Measurements from ENCODE around the gene CHD9.

CHD9 gene

GRCh38 chr16:53081686-53082407 lies 27.1 kb downstream of the CHD9 start:
- Histone ChIP-seq H3K9me3 (ENCODE audit: control insufficient read depth, insufficient read depth, low read length) (no peaks in the 10 kb centered on the region), H3K4me1 (ENCODE audit: control insufficient read depth, insufficient read depth, low read length) (peaks cover 41% of the 10 kb centered on the region), H3K9ac (ENCODE audit: low read depth, low read length) (no peak overlapping the region), H3K4me3 (ENCODE audit: low read depth, low read length) (no peak overlapping the region), H3K27me3 (ENCODE audit: control insufficient read depth, insufficient read depth, low read length) (no peaks in the 10 kb centered on the region), H3K36me3 (ENCODE audit: control insufficient read depth, insufficient read depth, low read length) (no peaks in the 10 kb centered on the region)

- H3K27me3 ChIP-seq (ENCODE audit: control insufficient read depth, insufficient read depth, low read length), result no peaks in the 10 kb centered on the region
- no peak overlapping the region for H3K4me3 ChIP-seq (ENCODE audit: low read depth, low read length)
- H3K9me3 ChIP-seq (ENCODE audit: control insufficient read depth, insufficient read depth, low read length), result no peaks in the 10 kb centered on the region
- H3K4me1 ChIP-seq (ENCODE audit: control insufficient read depth, insufficient read depth, low read length), result peaks cover 45% of the 10 kb centered on the region
- H3K9ac ChIP-seq (ENCODE audit: low read depth, low read length), result no peak overlapping the region
- no peaks in the 10 kb centered on the region for H3K36me3 ChIP-seq (ENCODE audit: control insufficient read depth, insufficient read depth, low read length)
Measured at GRCh38 chr16:53082509-53082908, 27.7 kb downstream of the CHD9 start.

- peaks cover 45% of the 10 kb centered on the region for H3K4me1 ChIP-seq (ENCODE audit: control insufficient read depth, insufficient read depth, low read length)
Measured at GRCh38 chr16:53083119-53083518, 28.3 kb downstream of the CHD9 start.

DNA sequence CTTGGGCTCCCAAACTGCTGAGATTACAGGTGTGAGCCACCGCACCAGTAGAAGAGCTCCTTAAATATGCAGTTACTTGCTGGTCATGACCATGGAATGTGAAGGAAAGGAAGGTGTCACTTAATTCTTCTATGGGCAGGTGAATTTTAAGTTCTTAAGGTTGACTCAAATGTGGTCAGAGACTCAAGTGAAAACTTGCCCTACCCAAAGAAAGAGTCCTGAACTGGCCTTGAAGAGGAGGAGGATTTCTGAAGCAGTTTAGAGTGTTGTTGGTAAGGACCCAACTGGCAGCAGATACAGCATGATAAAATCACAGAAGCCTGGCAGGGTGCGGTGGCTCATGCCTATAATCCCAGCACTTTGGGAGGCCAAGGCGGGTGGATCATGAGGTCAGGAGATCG lies 29.4 kb downstream of the CHD9 start:
- H3K36me3 ChIP-seq (ENCODE audit: control insufficient read depth, insufficient read depth, low read length), result no peaks in the 10 kb centered on the region
- H3K4me1 ChIP-seq (ENCODE audit: control insufficient read depth, insufficient read depth, low read length), result peaks cover 43% of the 10 kb centered on the region
- no peak overlapping the region for H3K9ac ChIP-seq (ENCODE audit: low read depth, low read length)
- no peak overlapping the region for H3K4me3 ChIP-seq (ENCODE audit: low read depth, low read length)
- H3K27me3 ChIP-seq (ENCODE audit: control insufficient read depth, insufficient read depth, low read length), result no peaks in the 10 kb centered on the region
- no peaks in the 10 kb centered on the region for H3K9me3 ChIP-seq (ENCODE audit: control insufficient read depth, insufficient read depth, low read length)

More at GRCh38 chr16:53083119-53083518, 28.3 kb downstream of the CHD9 start:
- Histone ChIP-seq H3K27me3 (ENCODE audit: control insufficient read depth, insufficient read depth, low read length) (no peaks in the 10 kb centered on the region), H3K9me3 (ENCODE audit: control insufficient read depth, insufficient read depth, low read length) (no peaks in the 10 kb centered on the region), H3K36me3 (ENCODE audit: control insufficient read depth, insufficient read depth, low read length) (no peaks in the 10 kb centered on the region), H3K9ac (ENCODE audit: low read depth, low read length) (no peak overlapping the region), H3K4me3 (ENCODE audit: low read depth, low read length) (no peak overlapping the region)

DNA sequence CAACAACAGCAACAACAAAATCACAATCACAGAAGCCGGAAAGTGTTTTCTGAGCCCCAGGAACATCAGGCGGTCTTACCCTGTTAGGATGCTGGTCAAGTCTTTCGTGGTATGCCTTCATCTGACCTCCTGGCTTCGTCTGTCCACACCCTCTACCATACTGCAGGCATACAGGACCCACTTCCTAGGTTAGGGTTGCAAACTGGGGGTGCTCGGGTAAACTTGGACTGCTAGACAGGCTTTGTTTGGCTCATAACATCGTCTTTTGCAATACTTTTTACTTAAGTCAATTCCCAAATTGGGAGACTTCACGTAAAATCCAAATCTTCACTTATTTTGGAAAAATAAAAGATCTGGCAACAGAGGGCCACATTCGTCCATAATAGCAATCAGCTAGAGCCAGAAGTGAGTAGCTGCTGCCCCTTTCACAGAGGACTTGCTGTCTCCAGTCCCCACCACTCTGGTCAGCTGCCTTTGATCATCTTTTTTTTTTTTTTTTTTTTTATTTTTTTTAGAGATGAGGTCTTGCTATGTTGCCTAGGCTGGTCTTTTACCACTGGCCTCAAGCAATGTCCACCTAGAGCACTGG lies 30.0 kb downstream of the CHD9 start:
- peaks cover 44% of the 10 kb centered on the region for H3K4me1 ChIP-seq (ENCODE audit: control insufficient read depth, insufficient read depth, low read length)
- H3K27me3 ChIP-seq (ENCODE audit: control insufficient read depth, insufficient read depth, low read length), result no peaks in the 10 kb centered on the region
- H3K4me3 ChIP-seq (ENCODE audit: low read depth, low read length), result no peak overlapping the region
- no peak overlapping the region for H3K9ac ChIP-seq (ENCODE audit: low read depth, low read length)
- no peaks in the 10 kb centered on the region for H3K9me3 ChIP-seq (ENCODE audit: control insufficient read depth, insufficient read depth, low read length)
- no peaks in the 10 kb centered on the region for H3K36me3 ChIP-seq (ENCODE audit: control insufficient read depth, insufficient read depth, low read length)

DNA sequence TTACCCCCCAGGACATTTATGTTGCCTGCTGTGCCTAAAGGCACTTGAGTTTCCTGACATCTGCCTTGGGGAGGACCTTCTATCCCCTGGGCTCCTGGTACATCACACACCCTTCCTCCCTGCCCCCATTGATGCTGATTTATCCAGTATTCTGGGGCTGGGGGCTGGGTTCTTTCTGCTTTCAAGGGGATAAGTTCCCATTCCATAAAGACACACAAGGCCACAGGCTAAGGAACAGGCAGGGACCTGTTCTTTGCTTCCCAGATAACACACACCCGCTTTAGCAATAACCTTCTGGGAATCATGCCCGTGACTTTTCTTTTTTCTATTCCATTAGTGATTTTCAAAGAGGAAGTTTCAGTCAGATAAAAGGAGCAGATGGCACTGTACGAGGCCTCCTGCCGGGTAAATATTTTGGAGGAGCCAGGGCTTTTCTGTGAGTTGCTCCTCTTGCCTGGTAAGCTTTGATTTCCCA lies 30.6 kb downstream of the CHD9 start:
- H3K4me3 ChIP-seq (ENCODE audit: low read depth, low read length), result no peak overlapping the region
- peaks cover 48% of the 10 kb centered on the region for H3K4me1 ChIP-seq (ENCODE audit: control insufficient read depth, insufficient read depth, low read length)
- no peaks in the 10 kb centered on the region for H3K9me3 ChIP-seq (ENCODE audit: control insufficient read depth, insufficient read depth, low read length)
- H3K36me3 ChIP-seq (ENCODE audit: control insufficient read depth, insufficient read depth, low read length), result no peaks in the 10 kb centered on the region
- no peaks in the 10 kb centered on the region for H3K27me3 ChIP-seq (ENCODE audit: control insufficient read depth, insufficient read depth, low read length)
- no peak overlapping the region for H3K9ac ChIP-seq (ENCODE audit: low read depth, low read length)

- no peak overlapping the region for H3K4me3 ChIP-seq (ENCODE audit: low read depth, low read length)
- no peaks in the 10 kb centered on the region for H3K36me3 ChIP-seq (ENCODE audit: control insufficient read depth, insufficient read depth, low read length)
- no peaks in the 10 kb centered on the region for H3K27me3 ChIP-seq (ENCODE audit: control insufficient read depth, insufficient read depth, low read length)
- H3K4me1 ChIP-seq (ENCODE audit: control insufficient read depth, insufficient read depth, low read length), result peaks cover 48% of the 10 kb centered on the region
- H3K9me3 ChIP-seq (ENCODE audit: control insufficient read depth, insufficient read depth, low read length), result no peaks in the 10 kb centered on the region
- H3K9ac ChIP-seq (ENCODE audit: low read depth, low read length), result no peak overlapping the region
Measured at GRCh38 chr16:53085931-53086421, 31.2 kb downstream of the CHD9 start.

DNA sequence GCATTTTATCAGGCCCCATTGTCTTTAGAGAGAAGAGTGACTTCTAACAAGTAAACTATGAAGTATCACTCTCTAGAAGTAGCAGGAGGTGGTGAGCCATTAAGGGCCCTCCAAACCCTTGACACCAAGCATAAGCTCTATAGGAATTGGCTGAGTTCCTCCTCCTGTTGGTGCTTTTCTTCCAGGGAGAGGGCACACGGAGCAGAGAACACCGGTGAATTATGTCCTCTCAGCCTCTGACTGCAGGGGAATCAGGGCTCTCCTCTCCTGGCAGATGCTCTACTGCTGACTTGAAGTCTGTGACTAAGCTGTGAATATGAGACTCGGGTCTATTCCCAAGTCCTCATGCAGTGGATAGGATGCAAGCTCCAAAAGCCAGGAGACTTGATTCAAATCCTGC lies 32.3 kb downstream of the CHD9 start:
- Histone ChIP-seq H3K9ac (ENCODE audit: low read depth, low read length) (no peak overlapping the region), H3K36me3 (ENCODE audit: control insufficient read depth, insufficient read depth, low read length) (no peaks in the 10 kb centered on the region), H3K4me1 (ENCODE audit: control insufficient read depth, insufficient read depth, low read length) (peaks cover 52% of the 10 kb centered on the region), H3K4me3 (ENCODE audit: low read depth, low read length) (no peak overlapping the region), H3K27me3 (ENCODE audit: control insufficient read depth, insufficient read depth, low read length) (no peaks in the 10 kb centered on the region), H3K9me3 (ENCODE audit: control insufficient read depth, insufficient read depth, low read length) (no peaks in the 10 kb centered on the region)

DNA sequence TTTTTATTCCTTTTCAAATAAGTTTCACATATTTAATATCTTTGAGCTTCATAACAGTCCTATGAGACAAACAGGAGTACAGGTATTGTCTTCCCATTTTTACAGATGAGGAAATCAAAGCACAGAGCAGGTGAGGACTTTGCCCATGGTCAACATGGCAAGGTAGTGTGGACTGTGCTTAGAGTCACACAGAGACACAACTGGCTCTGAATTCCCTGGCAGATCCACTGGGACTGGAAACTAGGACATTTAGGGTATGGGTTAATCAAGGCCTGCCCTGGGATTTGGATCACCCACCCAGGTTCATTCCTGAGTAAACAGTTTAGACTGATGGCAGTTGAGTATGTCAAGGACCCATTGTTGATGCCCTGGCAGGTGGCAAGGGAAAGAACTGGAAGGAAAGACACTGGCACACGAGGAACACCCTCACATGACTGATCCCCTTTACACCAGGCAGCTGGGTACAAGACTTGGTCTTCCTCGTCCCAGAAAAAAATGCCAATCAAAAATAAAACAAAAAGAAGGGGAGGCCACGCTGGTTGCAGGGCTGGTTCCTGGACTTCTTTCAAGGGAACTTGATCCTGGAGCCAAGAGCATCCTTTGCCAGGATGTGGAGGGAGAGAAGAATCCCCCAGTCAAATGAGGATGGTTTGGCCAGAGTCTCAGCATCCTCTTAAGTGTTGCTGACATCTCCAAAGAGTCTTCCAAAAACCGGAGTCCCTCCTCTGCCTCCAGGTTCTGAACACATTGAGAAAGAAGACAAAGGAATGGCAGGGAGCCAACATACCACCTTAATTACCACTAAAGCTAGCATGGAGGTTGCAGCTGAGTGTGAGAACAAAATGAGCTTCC lies 34.9 kb downstream of the CHD9 start:
- Histone ChIP-seq H3K9me3 (ENCODE audit: control insufficient read depth, insufficient read depth, low read length) (no peaks in the 10 kb centered on the region), H3K36me3 (ENCODE audit: control insufficient read depth, insufficient read depth, low read length) (no peaks in the 10 kb centered on the region), H3K4me3 (ENCODE audit: low read depth, low read length) (peak overlapping the region; percentile 18), H3K4me1 (ENCODE audit: control insufficient read depth, insufficient read depth, low read length) (peaks cover 56% of the 10 kb centered on the region), H3K9ac (ENCODE audit: low read depth, low read length) (no peak overlapping the region), H3K27me3 (ENCODE audit: control insufficient read depth, insufficient read depth, low read length) (no peaks in the 10 kb centered on the region)

DNA sequence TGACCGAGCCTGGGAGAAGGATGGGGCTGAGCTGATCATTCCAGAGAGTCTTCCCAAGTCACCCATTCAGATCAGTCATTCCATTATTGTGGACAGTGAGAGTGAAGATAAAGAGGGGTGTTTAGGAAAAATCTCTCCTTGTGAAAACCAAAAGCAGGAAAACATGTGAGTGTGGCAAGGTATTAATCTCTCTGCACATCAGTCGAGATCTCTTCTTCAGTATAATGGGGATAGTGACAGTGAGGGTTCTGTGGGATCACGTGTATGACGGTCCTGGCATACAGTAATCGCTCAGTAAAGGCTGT lies 35.4 kb downstream of the CHD9 start:
- Histone ChIP-seq H3K36me3 (ENCODE audit: control insufficient read depth, insufficient read depth, low read length) (no peaks in the 10 kb centered on the region), H3K27me3 (ENCODE audit: control insufficient read depth, insufficient read depth, low read length) (no peaks in the 10 kb centered on the region), H3K9me3 (ENCODE audit: control insufficient read depth, insufficient read depth, low read length) (no peaks in the 10 kb centered on the region), H3K4me3 (ENCODE audit: low read depth, low read length) (peak overlapping the region; percentile 18), H3K9ac (ENCODE audit: low read depth, low read length) (no peak overlapping the region), H3K4me1 (ENCODE audit: control insufficient read depth, insufficient read depth, low read length) (peaks cover 53% of the 10 kb centered on the region)

- H3K4me1 ChIP-seq (ENCODE audit: control insufficient read depth, insufficient read depth, low read length), result peaks cover 48% of the 10 kb centered on the region
Measured at GRCh38 chr16:53090591-53091411, 36.0 kb downstream of the CHD9 start.

More at GRCh38 chr16:53090591-53091411, 36.0 kb downstream of the CHD9 start:
- peak overlapping the region; percentile 36 for H3K4me3 ChIP-seq (ENCODE audit: low read depth, low read length)
- H3K36me3 ChIP-seq (ENCODE audit: control insufficient read depth, insufficient read depth, low read length), result no peaks in the 10 kb centered on the region
- H3K27me3 ChIP-seq (ENCODE audit: control insufficient read depth, insufficient read depth, low read length), result no peaks in the 10 kb centered on the region
- H3K9ac ChIP-seq (ENCODE audit: low read depth, low read length), result peak overlapping the region; percentile 39
- H3K9me3 ChIP-seq (ENCODE audit: control insufficient read depth, insufficient read depth, low read length), result no peaks in the 10 kb centered on the region

All from iPS-15b (cell line).